Measurements from ENCODE around the gene CACNA1E. TPM values are rescaled to one million over a fixed set of nuclear protein-coding genes. Genes with fewer than 3 reads are reported as not detected.

CACNA1E gene
- total RNA-seq, 1 donor from 2014 or later: not detected

DNA sequence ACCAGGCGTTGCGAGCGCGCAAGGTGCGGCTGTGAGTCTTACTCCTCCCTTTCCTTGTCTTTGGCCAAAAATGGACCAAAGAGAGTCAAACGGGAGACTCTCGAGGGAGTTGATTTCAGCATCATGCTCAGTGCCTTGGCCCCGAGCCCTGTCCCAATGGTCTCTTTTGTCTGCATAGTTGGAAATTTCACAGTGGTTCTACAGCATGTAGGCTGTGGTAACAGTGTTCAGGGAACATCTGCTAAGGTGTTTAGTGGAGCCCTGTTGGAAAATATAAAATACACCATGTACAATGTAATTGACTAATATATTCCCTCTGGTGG is 2.7 kb downstream of the CACNA1E start:
- Histone ChIP-seq H3K4me3 (no peak overlapping the region), H3K36me3 (no peaks in the 10 kb centered on the region), H3K27ac (no peak overlapping the region), H3K9me3 (no peaks in the 10 kb centered on the region), H3K4me1 (peaks cover 23% of the 10 kb centered on the region), H3K27me3 (peaks cover 16% of the 10 kb centered on the region)
- intact Hi-C loops (cut with DNase I): no loop called here
- TF ChIP-seq, protein P1, sequence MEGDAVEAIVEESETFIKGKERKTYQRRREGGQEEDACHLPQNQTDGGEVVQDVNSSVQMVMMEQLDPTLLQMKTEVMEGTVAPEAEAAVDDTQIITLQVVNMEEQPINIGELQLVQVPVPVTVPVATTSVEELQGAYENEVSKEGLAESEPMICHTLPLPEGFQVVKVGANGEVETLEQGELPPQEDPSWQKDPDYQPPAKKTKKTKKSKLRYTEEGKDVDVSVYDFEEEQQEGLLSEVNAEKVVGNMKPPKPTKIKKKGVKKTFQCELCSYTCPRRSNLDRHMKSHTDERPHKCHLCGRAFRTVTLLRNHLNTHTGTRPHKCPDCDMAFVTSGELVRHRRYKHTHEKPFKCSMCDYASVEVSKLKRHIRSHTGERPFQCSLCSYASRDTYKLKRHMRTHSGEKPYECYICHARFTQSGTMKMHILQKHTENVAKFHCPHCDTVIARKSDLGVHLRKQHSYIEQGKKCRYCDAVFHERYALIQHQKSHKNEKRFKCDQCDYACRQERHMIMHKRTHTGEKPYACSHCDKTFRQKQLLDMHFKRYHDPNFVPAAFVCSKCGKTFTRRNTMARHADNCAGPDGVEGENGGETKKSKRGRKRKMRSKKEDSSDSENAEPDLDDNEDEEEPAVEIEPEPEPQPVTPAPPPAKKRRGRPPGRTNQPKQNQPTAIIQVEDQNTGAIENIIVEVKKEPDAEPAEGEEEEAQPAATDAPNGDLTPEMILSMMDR (IDR thresholded peaks at IDR 0.05): no peak
- no peak for TF ChIP-seq POLR2A (IDR thresholded peaks at IDR 0.05)
- no peak for TF ChIP-seq POLR2AphosphoS5 (IDR thresholded peaks at IDR 0.05; ENCODE audit: insufficient read depth in 1 of 2, low read depth in 1 of 2)
- no peak for DNase-seq (ENCODE audit: extremely low spot score in 2 of 2)

DNA sequence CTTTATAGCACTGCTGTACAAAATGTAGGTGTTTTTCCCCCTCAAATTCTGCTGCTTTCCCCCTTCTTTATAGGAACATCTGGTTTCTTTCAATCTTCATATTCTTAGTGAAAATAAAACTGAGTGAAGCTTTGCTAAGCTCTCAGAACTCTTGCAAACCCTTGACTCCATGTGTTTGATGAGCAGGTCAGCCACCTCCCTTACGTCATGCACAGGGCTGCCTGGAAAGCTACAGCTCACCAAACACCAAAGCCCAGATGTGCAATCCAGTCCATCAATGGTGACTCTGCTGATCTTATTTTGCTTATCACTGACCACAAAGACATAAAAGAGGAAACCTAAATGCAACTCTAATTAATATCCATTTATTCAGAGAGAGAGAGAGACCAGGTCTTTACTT is 5.5 kb downstream of the CACNA1E start:
- DNase-seq (ENCODE audit: extremely low spot score in 2 of 2): no peak
- H3K36me3 ChIP-seq: no peaks in the 10 kb centered on the region
- H3K27me3 ChIP-seq: peaks cover 11% of the 10 kb centered on the region
- intact Hi-C loops (cut with DNase I): no loop called here
- no peak overlapping the region for H3K27ac ChIP-seq
- no peaks in the 10 kb centered on the region for H3K9me3 ChIP-seq
- no peak overlapping the region for H3K4me3 ChIP-seq
- peaks cover 6% of the 10 kb centered on the region for H3K4me1 ChIP-seq
- TF ChIP-seq POLR2AphosphoS5 (IDR thresholded peaks at IDR 0.05; ENCODE audit: insufficient read depth in 1 of 2, low read depth in 1 of 2) (no peak), POLR2A (IDR thresholded peaks at IDR 0.05) (no peak)
- TF ChIP-seq, protein P1 (IDR thresholded peaks at IDR 0.05): no peak

DNA sequence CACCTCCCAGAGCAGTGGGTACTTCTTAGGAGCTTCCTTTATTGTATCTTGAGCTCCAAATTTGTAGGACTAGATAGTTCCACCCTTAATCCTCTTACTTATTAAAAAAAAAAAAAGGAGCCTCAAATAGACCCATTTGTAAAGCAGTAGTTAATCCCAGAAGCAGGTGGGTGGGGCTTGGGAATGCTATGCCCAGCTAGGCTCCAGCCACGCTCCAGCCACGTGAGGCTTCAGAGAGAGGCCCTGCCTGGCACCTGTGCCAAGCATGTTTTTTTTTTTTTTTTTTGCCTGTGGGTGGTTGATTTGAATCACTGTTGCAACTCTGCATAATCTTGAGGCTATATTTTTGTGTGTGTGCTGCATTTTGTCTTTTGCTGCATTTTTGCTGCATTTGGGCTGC is 7.0 kb downstream of the CACNA1E start:
- no peaks in the 10 kb centered on the region for H3K9me3 ChIP-seq
- intact Hi-C loops (cut with DNase I): no loop called here
- H3K4me1 ChIP-seq: peaks cover 6% of the 10 kb centered on the region
- peaks cover 9% of the 10 kb centered on the region for H3K27me3 ChIP-seq
- H3K27ac ChIP-seq: no peak overlapping the region
- no peak for DNase-seq (ENCODE audit: extremely low spot score in 2 of 2)
- H3K4me3 ChIP-seq: no peak overlapping the region
- H3K36me3 ChIP-seq: no peaks in the 10 kb centered on the region
- no peak for TF ChIP-seq POLR2AphosphoS5 (IDR thresholded peaks at IDR 0.05; ENCODE audit: insufficient read depth in 1 of 2, low read depth in 1 of 2)
- TF ChIP-seq, protein P1 (IDR thresholded peaks at IDR 0.05): no peak
- no peak for TF ChIP-seq POLR2A (IDR thresholded peaks at IDR 0.05)

DNA sequence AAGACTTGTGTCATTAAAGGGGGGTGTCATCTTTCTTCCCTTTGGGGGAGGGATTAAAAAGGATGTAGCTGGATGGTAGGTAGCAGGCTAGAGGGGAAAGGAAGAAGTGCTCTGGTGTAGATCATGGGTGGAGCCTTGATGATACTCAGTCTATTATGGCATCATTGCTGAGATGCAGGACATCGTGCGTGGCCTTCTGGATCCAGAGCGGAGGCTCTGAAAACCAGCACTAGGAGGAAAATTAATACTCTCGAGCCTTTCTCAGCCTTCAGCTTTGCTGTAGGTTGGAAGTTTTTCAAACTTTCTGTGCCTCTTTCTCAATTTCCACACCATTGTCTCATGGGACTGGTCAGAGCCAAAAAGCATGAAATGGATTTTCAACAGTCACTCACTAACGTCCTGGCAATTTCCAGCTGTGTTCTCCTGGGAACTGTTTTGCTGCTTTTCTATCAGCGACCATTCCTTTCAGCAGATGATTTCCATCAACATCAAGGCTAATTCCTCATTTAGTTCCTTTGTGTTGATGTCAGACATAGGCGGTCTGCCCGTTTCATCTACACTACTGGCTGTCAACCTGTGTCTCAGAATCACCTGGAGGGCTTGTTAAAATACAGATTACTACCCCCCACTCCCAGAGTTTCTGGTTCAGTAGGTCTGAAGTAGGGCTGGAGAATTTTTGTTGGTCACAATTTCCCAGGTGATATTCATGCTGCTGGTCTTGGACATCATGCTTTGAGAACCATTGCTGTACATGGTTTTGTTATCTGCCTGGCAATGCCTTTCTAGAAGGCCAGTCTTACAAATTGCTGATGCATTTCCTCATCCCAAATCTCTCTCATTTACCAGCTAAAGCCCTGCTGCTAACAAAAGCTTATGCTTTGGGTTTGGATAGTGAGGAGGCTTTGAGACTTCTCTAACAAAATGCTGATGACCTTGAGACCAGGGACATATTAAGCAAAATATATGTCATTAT is 7.7 kb downstream of the CACNA1E start:
- TF ChIP-seq, protein P1 (IDR thresholded peaks at IDR 0.05): no peak
- TF ChIP-seq POLR2AphosphoS5 (IDR thresholded peaks at IDR 0.05; ENCODE audit: insufficient read depth in 1 of 2, low read depth in 1 of 2) (no peak), POLR2A (IDR thresholded peaks at IDR 0.05) (no peak)
- H3K4me3 ChIP-seq: no peak overlapping the region
- no peaks in the 10 kb centered on the region for H3K4me1 ChIP-seq
- H3K36me3 ChIP-seq: no peaks in the 10 kb centered on the region
- intact Hi-C loops (cut with DNase I): no loop called here
- H3K27ac ChIP-seq: no peak overlapping the region
- peaks cover 4% of the 10 kb centered on the region for H3K27me3 ChIP-seq
- no peak for DNase-seq (ENCODE audit: extremely low spot score in 2 of 2)
- no peaks in the 10 kb centered on the region for H3K9me3 ChIP-seq

DNA sequence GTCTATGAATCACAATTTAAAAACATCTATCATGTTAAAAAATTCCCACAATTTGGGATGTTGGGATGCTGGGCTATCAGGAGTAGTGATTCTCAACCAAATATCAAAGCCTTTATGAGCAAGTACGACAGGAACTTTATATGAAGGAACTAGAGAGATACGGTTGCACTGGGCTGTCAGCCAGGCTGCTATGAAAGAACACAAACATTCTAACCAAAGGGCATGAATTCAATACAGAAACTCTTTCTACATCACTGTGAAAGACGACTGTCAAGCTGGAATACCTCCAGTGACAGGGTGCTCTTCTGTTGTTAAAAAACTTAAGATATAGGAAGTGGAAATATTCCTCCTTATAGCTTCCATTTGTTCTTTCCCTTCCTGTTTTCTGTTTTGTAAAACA is 9.8 kb downstream of the CACNA1E start:
- DNase-seq (ENCODE audit: extremely low spot score in 2 of 2): no peak
- Histone ChIP-seq H3K4me3 (no peak overlapping the region), H3K27me3 (no peaks in the 10 kb centered on the region), H3K9me3 (no peaks in the 10 kb centered on the region), H3K36me3 (no peaks in the 10 kb centered on the region), H3K4me1 (no peaks in the 10 kb centered on the region), H3K27ac (no peak overlapping the region)
- intact Hi-C loops (cut with DNase I): no loop called here
- TF ChIP-seq POLR2AphosphoS5 (IDR thresholded peaks at IDR 0.05; ENCODE audit: insufficient read depth in 1 of 2, low read depth in 1 of 2): no peak
- no peak for TF ChIP-seq POLR2A (IDR thresholded peaks at IDR 0.05)
- TF ChIP-seq, protein P1 (IDR thresholded peaks at IDR 0.05): no peak
